Endometrial microvascular endothelial cells (primary cell): ENCODE measurements around the gene BIN1. TPM values are rescaled to one million over a fixed set of nuclear protein-coding genes. Genes with fewer than 3 reads are reported as not detected.

Experiments used
- in situ Hi-C: cut with HindIII; loops from 2 replicates; pipeline ENCODE4 v1.10.0; 2017; ENCODE audit warnings: low sequenced_read_pairs, low pct_unique_long_range_greater_than_20kb; ENCODE audit errors: inconsistent ontology term
- total RNA-seq: library from RNA; depleted of rRNA; stranded (reverse); fragments of >200 nt; gene quantifications from one replicate; pipeline ENCODE4 v1.2.3, GENCODE V29; 2015; ENCODE audit errors: inconsistent ontology term

Gene BIN1
- total RNA-seq, 1 donor from 2014 or later: 31.5 TPM

GRCh38 chr2:127054996-127055785, 51.8 kb downstream of the BIN1 start:
- in situ Hi-C loops: no loop called here

DNA sequence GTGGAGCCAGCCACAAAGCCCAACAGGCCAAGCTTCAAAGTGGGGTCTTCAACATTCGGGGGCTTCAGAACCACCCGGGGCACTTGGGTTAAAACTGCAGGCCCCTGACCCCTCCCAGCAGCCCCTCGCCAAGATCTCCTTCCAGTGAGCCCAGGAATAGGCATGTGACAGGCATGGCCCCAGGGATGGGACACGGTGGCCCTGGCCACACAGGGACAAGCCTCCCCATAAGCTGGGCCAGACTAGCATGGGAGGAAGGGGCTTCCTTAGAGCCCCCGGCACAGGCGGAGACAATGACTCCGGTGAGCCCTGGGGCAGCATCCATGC, 52.4 kb downstream of the BIN1 start:
- in situ Hi-C loops: no loop called here

DNA sequence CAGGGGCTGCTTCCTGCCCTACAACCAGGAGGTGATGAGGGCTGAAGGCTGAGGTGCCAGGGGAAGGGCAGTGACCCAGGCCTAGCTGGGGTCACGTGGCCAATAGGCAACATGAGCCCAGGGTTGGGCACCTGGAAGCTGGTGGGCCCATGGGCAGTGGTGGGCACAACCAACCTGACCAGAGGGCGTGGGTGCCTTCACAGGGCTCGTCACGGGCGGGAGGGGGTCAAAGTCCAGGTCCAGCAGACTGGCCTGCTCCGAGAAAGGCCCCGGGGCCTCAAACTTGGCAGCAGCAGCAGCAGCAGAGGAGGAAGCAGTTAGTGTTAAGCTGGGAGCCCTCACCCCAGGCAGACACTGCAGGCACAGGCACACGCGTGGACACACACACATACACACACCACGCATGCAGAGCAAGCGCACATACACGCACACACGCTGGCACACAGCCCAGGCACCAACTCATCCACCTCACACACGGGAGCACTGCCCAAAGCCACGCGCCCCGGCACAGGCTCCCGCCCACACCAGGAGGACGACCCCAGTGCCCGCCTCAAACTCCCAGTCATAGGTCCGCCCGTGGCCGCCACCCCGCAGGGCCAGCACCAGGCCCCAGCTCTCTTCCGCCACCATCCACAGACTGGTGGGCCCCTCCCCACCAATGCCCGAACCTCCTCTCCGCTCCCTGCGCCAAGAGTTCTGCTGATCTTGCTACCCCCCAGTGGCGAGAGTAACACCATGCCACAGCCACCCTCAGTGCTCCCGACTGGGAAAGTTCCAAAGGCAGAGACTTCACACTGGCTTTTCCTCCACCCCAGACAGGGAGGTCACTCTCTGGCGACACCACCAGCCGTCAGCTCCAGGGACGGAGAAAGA, 53.0 kb downstream of the BIN1 start:
- in situ Hi-C loops: no loop called here

GRCh38 chr2:127052771-127053691, 53.9 kb downstream of the BIN1 start:
- in situ Hi-C loops: no loop called here

DNA sequence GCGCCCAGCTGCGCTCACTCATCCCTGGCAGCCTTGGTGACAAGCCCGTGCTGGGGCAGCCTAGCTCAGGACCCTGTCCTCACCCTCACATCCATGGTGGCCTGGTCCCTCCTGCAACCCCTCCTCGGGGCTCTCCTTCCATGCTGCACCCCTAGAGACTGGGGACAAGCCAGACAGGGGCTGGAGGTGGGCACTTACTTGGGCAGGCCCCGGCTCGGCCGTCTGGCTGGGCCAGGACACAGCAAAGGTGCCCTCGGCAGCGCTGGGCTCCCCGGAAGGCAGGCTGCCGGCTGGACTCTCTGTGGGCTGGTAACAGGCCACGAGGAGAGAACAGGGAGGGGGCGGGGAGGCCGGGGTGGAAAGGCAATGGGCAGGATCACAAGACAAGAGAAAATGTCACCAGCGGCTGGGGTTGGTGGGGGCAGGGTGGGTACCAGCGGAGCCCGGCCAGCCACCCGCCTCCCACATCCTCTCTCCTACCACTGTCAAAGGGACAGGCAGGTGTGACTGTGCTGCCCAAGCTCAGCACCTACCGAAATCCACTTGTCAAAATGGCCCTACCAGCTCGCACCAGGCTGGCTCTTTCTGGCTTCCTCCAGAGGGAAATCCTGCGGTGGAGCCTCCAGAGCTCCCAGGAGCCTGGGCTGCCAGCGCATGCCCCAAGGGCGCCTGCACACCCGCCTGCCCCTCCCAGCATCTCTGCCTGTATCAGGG, 54.7 kb downstream of the BIN1 start:
- in situ Hi-C loops: no loop called here

DNA sequence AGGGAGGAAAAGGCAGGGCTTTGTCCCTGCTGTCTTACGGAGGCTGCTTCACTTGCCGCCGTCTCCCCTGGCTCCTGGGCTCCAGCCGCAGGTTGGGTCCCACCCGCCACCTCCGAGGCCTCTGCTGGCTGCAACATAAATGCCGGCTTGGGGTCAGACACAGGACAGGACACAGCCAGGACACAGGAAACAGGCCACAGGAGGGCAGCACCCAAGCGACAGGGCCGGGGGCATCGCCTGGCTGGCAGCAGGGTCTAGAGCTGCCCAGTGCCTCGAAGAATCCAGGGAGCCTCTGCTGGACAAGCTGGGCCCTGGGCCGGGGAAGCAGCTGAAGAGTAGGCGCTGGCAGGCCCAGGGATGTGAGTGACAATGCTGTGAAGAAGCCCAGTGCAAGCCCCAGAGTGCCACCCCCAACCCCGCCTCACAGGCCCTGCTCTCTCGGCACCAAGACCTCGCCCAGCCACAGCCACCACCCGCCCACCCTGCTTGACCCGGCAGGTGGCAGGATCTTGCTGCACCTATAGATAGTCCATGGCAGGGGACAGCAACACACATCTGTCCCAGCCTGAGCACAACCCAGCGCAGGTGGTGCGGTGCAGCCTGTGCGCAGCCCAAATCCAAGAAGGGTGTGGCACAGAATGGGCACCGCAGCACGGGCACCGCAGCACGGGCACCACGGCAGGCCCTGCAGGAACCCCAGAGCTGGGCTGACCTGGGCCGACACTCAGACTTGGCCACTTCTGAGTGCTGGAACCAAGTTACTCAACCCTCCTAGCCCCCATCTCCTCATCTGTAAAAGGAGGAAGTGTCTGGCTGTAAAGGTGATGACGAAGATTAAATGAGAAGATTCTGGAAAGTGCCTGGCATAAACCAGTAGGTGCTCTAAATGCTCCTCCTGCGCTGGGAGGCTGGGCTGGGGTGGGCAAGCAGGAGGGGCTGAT, 55.6 kb downstream of the BIN1 start:
- in situ Hi-C loops: no loop called here

GRCh38 chr2:127050803-127051115, 56.2 kb downstream of the BIN1 start:
- in situ Hi-C loops: no loop called here

GRCh38 chr2:127049927-127050802, 56.8 kb downstream of the BIN1 start:
- in situ Hi-C loops: no loop called here

DNA sequence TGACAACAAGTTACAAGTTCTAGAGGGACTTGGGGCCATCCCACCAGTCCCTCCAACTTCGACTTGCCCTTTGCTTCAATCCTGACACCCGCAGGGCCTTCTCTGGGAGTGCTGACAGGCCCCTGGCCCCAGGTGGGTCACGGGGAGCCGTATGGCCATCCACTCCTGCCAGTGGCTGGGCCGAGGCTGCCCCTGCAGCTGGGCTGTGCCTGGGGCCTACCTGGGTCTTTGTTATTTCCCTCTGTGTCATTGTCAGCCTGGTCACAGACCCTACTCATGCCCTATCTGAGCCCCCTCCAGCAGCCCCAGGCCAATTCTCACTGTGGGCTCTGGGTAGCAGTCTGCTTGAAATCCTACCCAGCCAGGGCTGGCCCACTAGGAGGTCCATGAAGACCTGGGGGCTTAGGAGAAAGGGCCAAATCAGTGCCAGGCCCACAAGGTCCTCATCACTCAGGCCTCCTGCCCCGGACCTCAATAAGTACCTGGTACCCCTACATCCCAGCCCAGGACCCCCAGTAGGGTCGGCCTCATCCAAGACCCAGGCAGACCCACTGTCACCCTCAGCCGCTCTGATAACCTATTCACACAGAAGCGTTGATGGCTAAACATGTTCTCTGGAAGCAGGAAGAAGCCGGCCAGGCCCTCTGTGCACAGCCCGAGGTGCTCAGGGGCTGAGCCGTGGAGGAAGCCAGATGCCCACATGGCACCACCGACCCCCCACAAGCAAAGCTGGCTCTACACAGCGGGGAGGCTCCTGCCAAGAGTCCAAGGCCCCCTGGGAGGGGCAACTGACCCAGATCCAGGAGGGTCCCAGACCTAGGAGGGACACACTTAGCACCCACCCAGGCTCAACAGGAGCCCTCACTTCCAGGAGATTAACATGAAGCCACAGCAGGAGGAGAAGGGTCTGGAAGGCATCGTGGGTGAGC, 57.7 kb downstream of the BIN1 start:
- in situ Hi-C loops: no loop called here

GRCh38 chr2:127048618-127048935, 58.4 kb downstream of the BIN1 start:
- in situ Hi-C loops: no loop called here

DNA sequence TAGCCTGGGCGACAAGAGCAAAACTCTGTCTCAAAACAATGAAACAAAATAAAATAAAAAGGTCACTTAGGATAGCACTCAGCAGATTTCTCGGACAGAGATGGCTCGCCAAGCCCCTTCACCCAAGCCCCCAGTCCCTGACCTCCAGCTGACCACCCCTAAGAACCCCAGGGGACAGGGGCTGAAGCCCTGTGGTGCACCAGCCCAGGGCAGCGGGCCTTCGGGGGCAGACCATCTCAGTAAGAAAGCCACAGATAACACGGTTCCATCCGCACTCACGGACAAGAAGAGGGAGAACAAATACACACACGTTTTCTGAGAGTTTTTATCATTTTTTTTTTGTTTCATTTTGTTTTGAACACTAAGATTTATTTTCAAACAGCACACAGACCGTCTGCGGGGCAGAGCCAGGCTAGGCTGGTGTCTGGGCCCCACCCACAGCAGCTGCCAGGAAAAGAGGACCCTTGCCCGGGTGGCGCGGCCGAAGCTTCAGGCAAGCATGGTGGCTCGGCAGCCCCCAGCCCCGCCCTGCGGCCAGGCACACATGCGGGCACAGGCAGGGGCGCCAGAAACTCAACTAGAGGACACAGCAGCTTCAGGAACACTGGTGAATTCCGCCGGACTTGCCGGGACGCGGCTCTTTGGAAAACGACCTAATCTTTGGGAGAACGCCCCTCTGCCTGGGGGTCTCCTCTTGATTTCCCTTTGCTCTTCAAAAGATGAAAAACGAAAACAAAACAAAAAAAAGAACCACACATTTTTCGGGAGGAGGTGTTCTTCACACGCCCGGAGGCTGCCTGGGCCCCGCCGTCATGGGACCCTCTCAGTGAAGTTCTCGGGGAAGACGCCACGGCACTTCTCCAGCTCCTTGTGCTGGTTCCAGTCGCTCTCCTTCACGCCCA, 59.0 kb downstream of the BIN1 start:
- in situ Hi-C loops: no loop called here

GRCh38 chr2:127047054-127047453, 59.9 kb downstream of the BIN1 start:
- in situ Hi-C loops: no loop called here

DNA sequence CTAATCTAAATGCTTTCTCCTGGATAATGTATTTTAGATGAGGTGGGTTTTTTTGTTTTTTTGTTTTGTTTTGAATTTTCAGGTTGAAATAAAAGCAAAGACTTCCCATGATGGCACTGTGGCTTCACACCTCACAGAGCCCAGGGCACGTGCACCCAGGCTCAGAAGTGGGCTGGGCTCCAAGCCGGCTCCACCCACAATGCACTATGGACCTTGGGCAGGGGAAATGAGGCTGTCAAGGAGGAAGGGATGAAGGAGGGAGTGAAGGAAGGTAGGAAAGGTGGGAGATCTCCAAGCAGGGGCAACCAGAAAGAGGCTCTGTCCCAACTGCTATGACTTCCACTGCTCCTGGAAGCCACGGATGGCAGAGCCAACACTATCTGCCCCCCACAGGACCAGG, 60.4 kb downstream of the BIN1 start:
- in situ Hi-C loops: no loop called here

GRCh38 chr2:127045792-127046501, 61.0 kb downstream of the BIN1 start:
- in situ Hi-C loops: no loop called here
